SK-N-SH (cell line): ENCODE data around the gene HOXD11.

Source experiments
- FOXM1 ChIP-seq: IDR thresholded peaks from 2 replicates; pipeline ENCODE4 v1.4.0; 2012; ENCODE audit warnings: low read depth, mild to moderate bottlenecking
- MXI1 ChIP-seq: IDR thresholded peaks from 2 replicates; pipeline ENCODE4 v1.6.1; 2012; ENCODE audit warnings: mild to moderate bottlenecking, low read depth, low read length, improper control_type of control experiment
- NRF1 ChIP-seq: IDR thresholded peaks from 2 replicates; pipeline ENCODE4 v1.6.1; 2012; ENCODE audit warnings: low read depth, mild to moderate bottlenecking, low read length
- RFX5 ChIP-seq: IDR thresholded peaks from 2 replicates; pipeline ENCODE4 v1.6.1; 2012; ENCODE audit warnings: mild to moderate bottlenecking, improper control_type of control experiment, low read length
- RXRA ChIP-seq: IDR thresholded peaks from 2 replicates; pipeline ENCODE4 v1.4.0; 2012; ENCODE audit warnings: low read depth, mild to moderate bottlenecking, borderline replicate concordance
- SIN3A ChIP-seq: IDR thresholded peaks from 2 replicates; pipeline ENCODE4 v1.6.1; 2012; ENCODE audit warnings: low read depth, mild to moderate bottlenecking, low read length, moderate library complexity, borderline replicate concordance
- TAF1 ChIP-seq: IDR thresholded peaks from 2 replicates; pipeline ENCODE4 v1.6.1; 2012; ENCODE audit warnings: low read depth, mild to moderate bottlenecking, low read length, moderate library complexity, borderline replicate concordance
- YY1 ChIP-seq: IDR thresholded peaks from 2 replicates; pipeline ENCODE4 v1.4.0; 2012; ENCODE audit warnings: low read depth, mild to moderate bottlenecking
- TF ChIP-seq, protein P1 (sequence below): fragments of 200-600 bp; sonication (generic); IDR thresholded peaks from 2 replicates; pipeline ENCODE4 v1.6.1; 2017; ENCODE audit warnings: antibody characterized with exemption, mild to moderate bottlenecking, moderate library complexity
- TF ChIP-seq, protein P2 (sequence below): fragments of 150-350 bp; IDR thresholded peaks from 2 replicates; pipeline ENCODE4 v1.6.1; 2017; ENCODE audit warnings: antibody characterized with exemption, low read length, low read depth, borderline replicate concordance
- TF ChIP-seq, protein P3 (sequence below): IDR thresholded peaks from 2 replicates; pipeline ENCODE4 v1.6.1; 2012; ENCODE audit warnings: mild to moderate bottlenecking, low read depth, low read length, moderate library complexity
- TF ChIP-seq, protein P4 (sequence below): IDR thresholded peaks from 2 replicates; pipeline ENCODE4 v1.4.0; 2012; ENCODE audit warnings: low read depth
- TF ChIP-seq, protein P5 (sequence below): IDR thresholded peaks from 2 replicates; pipeline ENCODE4 v1.4.0; 2012; ENCODE audit warnings: low read depth, borderline replicate concordance

DNA sequence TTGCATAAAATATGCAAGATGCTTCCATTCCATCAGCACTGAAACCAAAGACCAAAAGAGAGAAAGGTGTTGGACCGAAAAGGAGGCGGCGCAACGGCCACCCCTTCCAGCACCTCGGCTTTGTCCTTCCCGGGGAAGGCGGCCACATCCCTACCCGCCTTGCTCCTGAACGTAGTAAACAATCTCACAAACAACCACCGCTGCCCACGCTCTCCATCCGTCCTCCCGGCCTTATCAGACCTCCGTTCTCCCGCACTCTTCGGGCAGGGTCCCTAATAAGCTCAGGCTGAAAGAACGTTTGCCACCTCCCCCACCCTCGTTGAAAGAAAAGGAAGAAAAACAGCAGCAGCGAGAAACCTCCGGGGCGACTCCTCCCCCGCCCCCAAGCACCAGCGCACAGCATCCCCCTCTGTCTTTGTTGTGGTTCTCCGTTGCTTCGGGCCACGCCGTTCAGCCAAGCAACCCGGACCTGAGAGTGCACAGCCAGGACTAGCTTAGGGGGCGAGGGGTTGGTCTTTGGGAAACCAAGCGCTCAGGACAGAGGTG lies 27.7 kb upstream of the HOXD11 start:
- TF ChIP-seq YY1 (no peak), RFX5 (no peak), SIN3A (no peak), TAF1 (no peak), RXRA (no peak), FOXM1 (no peak), MXI1 (no peak), NRF1 (no peak)
- TF ChIP-seq, protein P1, sequence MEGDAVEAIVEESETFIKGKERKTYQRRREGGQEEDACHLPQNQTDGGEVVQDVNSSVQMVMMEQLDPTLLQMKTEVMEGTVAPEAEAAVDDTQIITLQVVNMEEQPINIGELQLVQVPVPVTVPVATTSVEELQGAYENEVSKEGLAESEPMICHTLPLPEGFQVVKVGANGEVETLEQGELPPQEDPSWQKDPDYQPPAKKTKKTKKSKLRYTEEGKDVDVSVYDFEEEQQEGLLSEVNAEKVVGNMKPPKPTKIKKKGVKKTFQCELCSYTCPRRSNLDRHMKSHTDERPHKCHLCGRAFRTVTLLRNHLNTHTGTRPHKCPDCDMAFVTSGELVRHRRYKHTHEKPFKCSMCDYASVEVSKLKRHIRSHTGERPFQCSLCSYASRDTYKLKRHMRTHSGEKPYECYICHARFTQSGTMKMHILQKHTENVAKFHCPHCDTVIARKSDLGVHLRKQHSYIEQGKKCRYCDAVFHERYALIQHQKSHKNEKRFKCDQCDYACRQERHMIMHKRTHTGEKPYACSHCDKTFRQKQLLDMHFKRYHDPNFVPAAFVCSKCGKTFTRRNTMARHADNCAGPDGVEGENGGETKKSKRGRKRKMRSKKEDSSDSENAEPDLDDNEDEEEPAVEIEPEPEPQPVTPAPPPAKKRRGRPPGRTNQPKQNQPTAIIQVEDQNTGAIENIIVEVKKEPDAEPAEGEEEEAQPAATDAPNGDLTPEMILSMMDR: no peak
- TF ChIP-seq, protein P2, sequence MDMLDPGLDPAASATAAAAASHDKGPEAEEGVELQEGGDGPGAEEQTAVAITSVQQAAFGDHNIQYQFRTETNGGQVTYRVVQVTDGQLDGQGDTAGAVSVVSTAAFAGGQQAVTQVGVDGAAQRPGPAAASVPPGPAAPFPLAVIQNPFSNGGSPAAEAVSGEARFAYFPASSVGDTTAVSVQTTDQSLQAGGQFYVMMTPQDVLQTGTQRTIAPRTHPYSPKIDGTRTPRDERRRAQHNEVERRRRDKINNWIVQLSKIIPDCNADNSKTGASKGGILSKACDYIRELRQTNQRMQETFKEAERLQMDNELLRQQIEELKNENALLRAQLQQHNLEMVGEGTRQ: no peak
- TF ChIP-seq, protein P3, sequence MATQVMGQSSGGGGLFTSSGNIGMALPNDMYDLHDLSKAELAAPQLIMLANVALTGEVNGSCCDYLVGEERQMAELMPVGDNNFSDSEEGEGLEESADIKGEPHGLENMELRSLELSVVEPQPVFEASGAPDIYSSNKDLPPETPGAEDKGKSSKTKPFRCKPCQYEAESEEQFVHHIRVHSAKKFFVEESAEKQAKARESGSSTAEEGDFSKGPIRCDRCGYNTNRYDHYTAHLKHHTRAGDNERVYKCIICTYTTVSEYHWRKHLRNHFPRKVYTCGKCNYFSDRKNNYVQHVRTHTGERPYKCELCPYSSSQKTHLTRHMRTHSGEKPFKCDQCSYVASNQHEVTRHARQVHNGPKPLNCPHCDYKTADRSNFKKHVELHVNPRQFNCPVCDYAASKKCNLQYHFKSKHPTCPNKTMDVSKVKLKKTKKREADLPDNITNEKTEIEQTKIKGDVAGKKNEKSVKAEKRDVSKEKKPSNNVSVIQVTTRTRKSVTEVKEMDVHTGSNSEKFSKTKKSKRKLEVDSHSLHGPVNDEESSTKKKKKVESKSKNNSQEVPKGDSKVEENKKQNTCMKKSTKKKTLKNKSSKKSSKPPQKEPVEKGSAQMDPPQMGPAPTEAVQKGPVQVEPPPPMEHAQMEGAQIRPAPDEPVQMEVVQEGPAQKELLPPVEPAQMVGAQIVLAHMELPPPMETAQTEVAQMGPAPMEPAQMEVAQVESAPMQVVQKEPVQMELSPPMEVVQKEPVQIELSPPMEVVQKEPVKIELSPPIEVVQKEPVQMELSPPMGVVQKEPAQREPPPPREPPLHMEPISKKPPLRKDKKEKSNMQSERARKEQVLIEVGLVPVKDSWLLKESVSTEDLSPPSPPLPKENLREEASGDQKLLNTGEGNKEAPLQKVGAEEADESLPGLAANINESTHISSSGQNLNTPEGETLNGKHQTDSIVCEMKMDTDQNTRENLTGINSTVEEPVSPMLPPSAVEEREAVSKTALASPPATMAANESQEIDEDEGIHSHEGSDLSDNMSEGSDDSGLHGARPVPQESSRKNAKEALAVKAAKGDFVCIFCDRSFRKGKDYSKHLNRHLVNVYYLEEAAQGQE: no peak
- TF ChIP-seq, protein P4, sequence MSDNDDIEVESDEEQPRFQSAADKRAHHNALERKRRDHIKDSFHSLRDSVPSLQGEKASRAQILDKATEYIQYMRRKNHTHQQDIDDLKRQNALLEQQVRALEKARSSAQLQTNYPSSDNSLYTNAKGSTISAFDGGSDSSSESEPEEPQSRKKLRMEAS: no peak
- TF ChIP-seq, protein P5, sequence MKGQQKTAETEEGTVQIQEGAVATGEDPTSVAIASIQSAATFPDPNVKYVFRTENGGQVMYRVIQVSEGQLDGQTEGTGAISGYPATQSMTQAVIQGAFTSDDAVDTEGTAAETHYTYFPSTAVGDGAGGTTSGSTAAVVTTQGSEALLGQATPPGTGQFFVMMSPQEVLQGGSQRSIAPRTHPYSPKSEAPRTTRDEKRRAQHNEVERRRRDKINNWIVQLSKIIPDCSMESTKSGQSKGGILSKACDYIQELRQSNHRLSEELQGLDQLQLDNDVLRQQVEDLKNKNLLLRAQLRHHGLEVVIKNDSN: no peak
